ENCODE results near the gene NCK2. TPM values are rescaled to one million over a fixed set of nuclear protein-coding genes. Genes with fewer than 3 reads are reported as not detected.
A peak's percentile ranks its signal among the peaks of the same experiment; 100 is the strongest.

NCK2 gene
- total RNA-seq, 1 experiment from 2014 or later, result 49.2 TPM

DNA sequence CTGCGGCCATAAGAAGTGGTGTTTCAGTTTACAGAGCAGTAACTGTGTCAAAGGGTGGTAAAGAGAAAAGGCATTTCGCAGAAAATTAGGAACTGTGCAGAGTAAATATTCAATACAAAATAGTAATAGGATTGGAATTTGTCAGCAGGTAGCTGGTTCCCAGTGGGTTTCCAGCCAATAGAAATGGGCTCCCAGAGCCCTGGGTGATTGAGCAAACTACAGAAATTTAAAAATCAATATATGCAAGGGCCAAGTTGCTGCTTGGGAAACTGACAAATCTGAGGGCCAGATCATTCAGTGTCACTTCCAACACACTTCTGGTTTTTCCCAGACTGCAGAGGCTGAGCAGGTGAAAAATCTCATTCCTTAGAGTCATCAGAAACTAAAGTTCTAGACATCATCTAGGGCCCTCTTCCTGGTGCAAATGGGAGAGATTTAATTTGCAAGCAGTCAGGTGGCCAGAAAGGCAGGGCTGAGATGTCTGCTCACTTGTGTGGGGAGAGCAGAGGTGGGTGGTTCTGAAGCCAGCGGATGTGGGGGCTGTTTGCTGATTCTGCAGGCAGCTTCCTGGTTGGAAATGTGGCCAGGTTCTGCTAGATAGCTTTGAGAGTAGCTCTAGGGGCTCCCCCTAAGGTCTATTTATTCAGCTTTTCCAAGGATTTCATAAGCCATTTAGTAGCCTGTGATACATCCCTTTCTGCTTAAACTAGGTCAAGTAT is 182.4 kb downstream of the NCK2 start:
- H4K8ac ChIP-seq (replicated peaks; ENCODE audit: insufficient read length, low read depth, low read length), result no peak overlapping the region
- H4K5ac ChIP-seq (ENCODE audit: insufficient read length, low read depth, low read length), result no peak overlapping the region
- H3T11ph ChIP-seq (ENCODE audit: low read length), result no peak overlapping the region
- no peak overlapping the region for H2BK15ac ChIP-seq (ENCODE audit: low read depth, low read length)
- no CpG with 5 or more reads among the region's 3 CpGs for WGBS (ENCODE audit: extremely low coverage, insufficient read length, low lambda C conversion rate)
- no peak overlapping the region for H2AFZ ChIP-seq (ENCODE audit: low read length)
- H3K79me2 ChIP-seq (ENCODE audit: insufficient read depth, low read length), result no peaks in the 10 kb centered on the region
- Mint-ChIP-seq H3K4me1 (0 out of 4 replicates have a peak, but pooled peaks cover 0 to 3% of the 10 kb centered on the region in 2 experiments), H3K9me3 (no peaks in the 10 kb centered on the region), H3K27me3 (ENCODE audit: low read depth) (peaks cover 9% of the 10 kb centered on the region), H3K4me3 (no peak overlapping the region), H3K36me3 (ENCODE audit: insufficient read depth in 1 of 3, low read depth in 3 of 3) (no peaks in the 10 kb centered on the region), H3K27ac (peak overlapping the region in 1 of 3 experiments; percentile 86; a peak in 1 of 7 replicates)
- H4K20me1 ChIP-seq (ENCODE audit: control insufficient read depth, insufficient read depth, insufficient read length), result no peaks in the 10 kb centered on the region
- no peak overlapping the region for H3K4me2 ChIP-seq (ENCODE audit: insufficient read depth, insufficient read length, low read length)
- TF ChIP-seq, protein P1, sequence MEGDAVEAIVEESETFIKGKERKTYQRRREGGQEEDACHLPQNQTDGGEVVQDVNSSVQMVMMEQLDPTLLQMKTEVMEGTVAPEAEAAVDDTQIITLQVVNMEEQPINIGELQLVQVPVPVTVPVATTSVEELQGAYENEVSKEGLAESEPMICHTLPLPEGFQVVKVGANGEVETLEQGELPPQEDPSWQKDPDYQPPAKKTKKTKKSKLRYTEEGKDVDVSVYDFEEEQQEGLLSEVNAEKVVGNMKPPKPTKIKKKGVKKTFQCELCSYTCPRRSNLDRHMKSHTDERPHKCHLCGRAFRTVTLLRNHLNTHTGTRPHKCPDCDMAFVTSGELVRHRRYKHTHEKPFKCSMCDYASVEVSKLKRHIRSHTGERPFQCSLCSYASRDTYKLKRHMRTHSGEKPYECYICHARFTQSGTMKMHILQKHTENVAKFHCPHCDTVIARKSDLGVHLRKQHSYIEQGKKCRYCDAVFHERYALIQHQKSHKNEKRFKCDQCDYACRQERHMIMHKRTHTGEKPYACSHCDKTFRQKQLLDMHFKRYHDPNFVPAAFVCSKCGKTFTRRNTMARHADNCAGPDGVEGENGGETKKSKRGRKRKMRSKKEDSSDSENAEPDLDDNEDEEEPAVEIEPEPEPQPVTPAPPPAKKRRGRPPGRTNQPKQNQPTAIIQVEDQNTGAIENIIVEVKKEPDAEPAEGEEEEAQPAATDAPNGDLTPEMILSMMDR (conservative IDR thresholded peaks at IDR 0.05), result no peak
- H3K27me3 ChIP-seq (ENCODE audit: insufficient read depth, low read length), result no peaks in the 10 kb centered on the region
- no peaks in the 10 kb centered on the region for H3K79me1 ChIP-seq (ENCODE audit: insufficient read depth, low read depth, low read length, poor library complexity, severe bottlenecking)
- no peak overlapping the region for H3K56ac ChIP-seq (ENCODE audit: insufficient read length, low read depth, low read length)
- H2AK5ac ChIP-seq (ENCODE audit: insufficient read length, low read length), result no peak overlapping the region
- H3K14ac ChIP-seq (ENCODE audit: insufficient read depth, low read length), result no peak overlapping the region
- no peak overlapping the region for H2BK20ac ChIP-seq (ENCODE audit: low read depth, low read length, poor library complexity, severe bottlenecking)
- H4K91ac ChIP-seq (ENCODE audit: insufficient read length, low read depth, low read length), result no peak overlapping the region
- H3K9me3 ChIP-seq (ENCODE audit: control insufficient read depth, low read depth, low read length), result no peaks in the 10 kb centered on the region
- no peak overlapping the region for H3K18ac ChIP-seq (ENCODE audit: insufficient read length, low read depth, low read length)
- no peak overlapping the region for H2BK120ac ChIP-seq (ENCODE audit: low read depth, low read length, poor library complexity, severe bottlenecking)
- H3K27ac ChIP-seq (ENCODE audit: insufficient read length, low read depth, low read length), result no peak overlapping the region
- H3K4me1 ChIP-seq (ENCODE audit: insufficient read depth, low read length), result no peaks in the 10 kb centered on the region
- H3K9ac ChIP-seq (ENCODE audit: extremely low read depth, insufficient read length, low read length), result no peak overlapping the region
- no peak overlapping the region for H3K23ac ChIP-seq (ENCODE audit: insufficient read length, low read depth, low read length)
- no peaks in the 10 kb centered on the region for H3K23me2 ChIP-seq (ENCODE audit: insufficient read length, low read depth, low read length, poor library complexity, severe bottlenecking)
- H3K4ac ChIP-seq (ENCODE audit: low read depth, low read length), result no peak overlapping the region
- no peak for DNase-seq
- no peak overlapping the region for H2BK12ac ChIP-seq (ENCODE audit: insufficient read length, low read depth, low read length)
- H2BK5ac ChIP-seq (ENCODE audit: insufficient read length, low read length), result no peak overlapping the region
